ENCODE measurements around the gene ELOA. TPM values are rescaled to one million over a fixed set of nuclear protein-coding genes. Genes with fewer than 3 reads are reported as not detected.
A peak's percentile ranks its signal among the peaks of the same experiment; 100 is the strongest.

ELOA gene
- total RNA-seq, 2 experiments from 2014 or later, result 24.7 to 41.0 TPM

GRCh38 chr1:23810818-23811540 is 67.7 kb downstream of the ELOA start:
- no peaks in the 10 kb centered on the region for H3K9me3 ChIP-seq (ENCODE audit: low read length)
- no peaks in the 10 kb centered on the region for H3K79me2 ChIP-seq (ENCODE audit: insufficient read depth, low read depth, low read length)
- H3K27ac ChIP-seq (ENCODE audit: low read depth, low read length, poor library complexity, severe bottlenecking), result no peak overlapping the region
- no peaks in the 10 kb centered on the region for H4K20me1 ChIP-seq (ENCODE audit: insufficient read depth, low read length)
- no peak overlapping the region for H3K4me3 ChIP-seq (ENCODE audit: low read depth, low read length, poor library complexity, severe bottlenecking)
- ChIA-PET POLR2A (interaction anchor here (0.5 to 1.3 kb wide), 6 partner anchors 10 to 172 kb away, joined by 3 to 5 read pairs (median 4); no protein-coding TSS in a partner anchor), CTCF (ENCODE audit: unreplicated experiment) (interaction anchor here (0.5 to 2.3 kb wide), 10 partner anchors 9 to 186 kb away, joined by 3 to 20 read pairs (median 5); partner anchors contain the start of genes CNR2 and HMGCL)
- peaks cover 35% of the 10 kb centered on the region for H3K4me1 ChIP-seq (ENCODE audit: insufficient read depth, low read length, poor library complexity, severe bottlenecking)
- H3K4me2 ChIP-seq (ENCODE audit: low read length), result peak overlapping the region; percentile 29; the same call in 1 of the 2 replicates
- intact Hi-C loops (cut with micrococcal nuclease; ENCODE audit: unreplicated experiment), result loop anchor here (1.0 kb wide), 2 partner anchors 57 to 105 kb away; partner anchors contain the start of gene FUCA1
- H3K36me3 ChIP-seq (ENCODE audit: insufficient read depth, low read length), result no peaks in the 10 kb centered on the region
- no peaks in the 10 kb centered on the region for H3K9me2 ChIP-seq (ENCODE audit: insufficient read depth, low read length)
- peak overlapping the region; percentile 27; the same call in 1 of the 2 replicates for H2AFZ ChIP-seq (ENCODE audit: low read length)
- no TSS peak for BruUV-seq (replicated peaks)
- TF ChIP-seq CTCF (conservative IDR thresholded peaks at IDR 0.05; ENCODE audit: low read length) (peak; percentile 95), EZH2phosphoT487 (IDR thresholded peaks at IDR 0.05; ENCODE audit: borderline replicate concordance, low read depth, low read length) (no peak)
- DNase-seq (ENCODE audit: low spot score), result peak; percentile 83

Other genes with a start within 250 kb of the ELOA start
- gene E2F2, start 212.2 kb upstream of the ELOA start, total RNA-seq (2014; rRNA removed; shearing (Covaris generic)), result 176 and 203 TPM in 2 replicates
- gene E2F2, start 212.2 kb upstream of the ELOA start, total RNA-seq (2022), result 212 and 224 TPM in 2 replicates
- 1,286 and 1,658 TPM in 2 replicates for gene ID3, start 184.0 kb upstream of the ELOA start, total RNA-seq (2014; rRNA removed; shearing (Covaris generic))
- gene ID3, start 184.0 kb upstream of the ELOA start, total RNA-seq (2022), result 621 and 629 TPM in 2 replicates
- 1,891 and 2,496 TPM in 2 replicates for gene RPL11, start 51.7 kb upstream of the ELOA start, total RNA-seq (2014; rRNA removed; shearing (Covaris generic))
- 1,767 and 1,774 TPM in 2 replicates for gene RPL11, start 51.7 kb upstream of the ELOA start, total RNA-seq (2022)
- 89.9 and 90.8 TPM in 2 replicates for gene PITHD1, start 34.9 kb downstream of the ELOA start, total RNA-seq (2014; rRNA removed; shearing (Covaris generic))
- 63.6 and 67.2 TPM in 2 replicates for gene PITHD1, start 34.9 kb downstream of the ELOA start, total RNA-seq (2022)
- gene LYPLA2, start 47.7 kb downstream of the ELOA start, total RNA-seq (2014; rRNA removed; shearing (Covaris generic)), result 65.1 and 91.2 TPM in 2 replicates
- 66.5 and 68.3 TPM in 2 replicates for gene LYPLA2, start 47.7 kb downstream of the ELOA start, total RNA-seq (2022)
- 17.9 and 19.6 TPM in 2 replicates for gene GALE, start 57.3 kb downstream of the ELOA start, total RNA-seq (2014; rRNA removed; shearing (Covaris generic))
- gene GALE, start 57.3 kb downstream of the ELOA start, total RNA-seq (2022), result 16.0 and 16.8 TPM in 2 replicates
- gene HMGCL, start 82.0 kb downstream of the ELOA start, total RNA-seq (2014; rRNA removed; shearing (Covaris generic)), result 9.0 and 13.1 TPM in 2 replicates
- gene HMGCL, start 82.0 kb downstream of the ELOA start, total RNA-seq (2022), result 27.4 and 30.7 TPM in 2 replicates
- gene FUCA1, start 124.8 kb downstream of the ELOA start, total RNA-seq (2014; rRNA removed; shearing (Covaris generic)), result 9.1 and 9.3 TPM in 2 replicates
- gene FUCA1, start 124.8 kb downstream of the ELOA start, total RNA-seq (2022), result 9.3 and 9.9 TPM in 2 replicates
- 11.2 and 14.1 TPM in 2 replicates for gene CNR2, start 169.9 kb downstream of the ELOA start, total RNA-seq (2014; rRNA removed; shearing (Covaris generic))
- 13.2 and 17.0 TPM in 2 replicates for gene CNR2, start 169.9 kb downstream of the ELOA start, total RNA-seq (2022)
- gene PNRC2, start 216.4 kb downstream of the ELOA start, total RNA-seq (2014; rRNA removed; shearing (Covaris generic)), result 129 and 143 TPM in 2 replicates
- 198 and 210 TPM in 2 replicates for gene PNRC2, start 216.4 kb downstream of the ELOA start, total RNA-seq (2022)
- gene SRSF10, start 236.9 kb downstream of the ELOA start, total RNA-seq (2014; rRNA removed; shearing (Covaris generic)), result 229 and 293 TPM in 2 replicates
- gene SRSF10, start 236.9 kb downstream of the ELOA start, total RNA-seq (2022), result 335 and 394 TPM in 2 replicates

Data from OCI-LY7 (cell line).